ENCODE measurements around the gene CFL2. TPM values are rescaled to one million over a fixed set of nuclear protein-coding genes. Genes with fewer than 3 reads are reported as not detected.

CFL2 gene
- total and polyA plus RNA-seq, 2 of the 13 experiments (the other 11 are each of a cell fraction or from before 2014, with no cell fraction given), result 114 to 158 TPM

DNA sequence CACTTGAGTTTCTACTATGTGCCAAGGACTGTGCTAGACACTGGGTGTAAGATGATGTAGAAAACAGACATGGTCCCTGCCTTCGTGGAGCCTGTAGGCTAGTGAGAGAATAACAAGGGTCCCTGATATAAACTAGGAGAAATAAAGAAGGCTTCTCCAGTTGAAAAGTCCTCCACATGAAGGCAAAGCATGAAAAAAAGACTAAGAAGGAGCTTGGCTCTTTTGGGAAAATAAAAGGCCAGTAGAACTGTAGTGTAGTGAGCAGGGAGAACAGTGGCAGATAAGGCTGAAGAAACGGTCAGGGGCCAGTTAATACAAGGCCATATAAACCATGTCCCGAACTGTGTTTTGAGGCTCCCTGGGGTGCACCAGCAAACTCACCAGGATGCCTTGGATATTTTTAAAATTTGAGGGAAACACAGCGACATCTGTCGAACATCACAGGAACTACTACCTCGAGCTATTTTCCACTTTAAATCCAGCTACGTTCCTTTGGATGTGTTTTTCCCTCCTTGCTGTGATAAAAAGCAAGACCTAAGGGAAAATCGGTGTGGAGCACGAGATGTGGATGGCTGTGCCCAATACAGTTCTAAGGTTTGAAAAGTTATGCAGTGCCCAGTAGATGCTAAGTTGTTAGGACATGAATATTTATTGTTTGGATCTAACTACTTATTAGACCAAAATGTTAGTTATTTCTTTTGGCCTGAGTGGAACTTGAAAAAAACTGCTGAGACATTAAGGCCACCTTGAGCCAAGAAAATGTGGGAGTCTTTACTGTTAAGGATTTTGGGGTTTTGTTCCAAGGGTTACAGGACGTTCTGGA, 8.5 kb upstream of the CFL2 start (continued):
- TF ChIP-seq, protein P1, sequence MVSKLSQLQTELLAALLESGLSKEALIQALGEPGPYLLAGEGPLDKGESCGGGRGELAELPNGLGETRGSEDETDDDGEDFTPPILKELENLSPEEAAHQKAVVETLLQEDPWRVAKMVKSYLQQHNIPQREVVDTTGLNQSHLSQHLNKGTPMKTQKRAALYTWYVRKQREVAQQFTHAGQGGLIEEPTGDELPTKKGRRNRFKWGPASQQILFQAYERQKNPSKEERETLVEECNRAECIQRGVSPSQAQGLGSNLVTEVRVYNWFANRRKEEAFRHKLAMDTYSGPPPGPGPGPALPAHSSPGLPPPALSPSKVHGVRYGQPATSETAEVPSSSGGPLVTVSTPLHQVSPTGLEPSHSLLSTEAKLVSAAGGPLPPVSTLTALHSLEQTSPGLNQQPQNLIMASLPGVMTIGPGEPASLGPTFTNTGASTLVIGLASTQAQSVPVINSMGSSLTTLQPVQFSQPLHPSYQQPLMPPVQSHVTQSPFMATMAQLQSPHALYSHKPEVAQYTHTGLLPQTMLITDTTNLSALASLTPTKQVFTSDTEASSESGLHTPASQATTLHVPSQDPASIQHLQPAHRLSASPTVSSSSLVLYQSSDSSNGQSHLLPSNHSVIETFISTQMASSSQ (IDR thresholded peaks at IDR 0.05; ENCODE audit: low read depth), result no peak
- TF ChIP-seq, protein P1 (CRISPR knock-in tag; IDR thresholded peaks at IDR 0.05; ENCODE audit: borderline replicate concordance), result no peak
- TF ChIP-seq SYNCRIP (IDR thresholded peaks at IDR 0.05; ENCODE audit: insufficient read depth, low read depth, low read length), result no peak
- 0 out of 2 replicates have a peak, but pooled peaks have one; percentile 52 for TF ChIP-seq ZNF790 (CRISPR knock-in tag; IDR thresholded peaks at IDR 0.05; ENCODE audit: borderline replicate concordance)
- TF ChIP-seq CEBPB (IDR thresholded peaks at IDR 0.05; ENCODE audit: borderline replicate concordance, low read depth, low read length), result no peak
- no peak for TF ChIP-seq ZNF432 (CRISPR knock-in tag; IDR thresholded peaks at IDR 0.05; ENCODE audit: borderline replicate concordance)
- TF ChIP-seq, protein P2, sequence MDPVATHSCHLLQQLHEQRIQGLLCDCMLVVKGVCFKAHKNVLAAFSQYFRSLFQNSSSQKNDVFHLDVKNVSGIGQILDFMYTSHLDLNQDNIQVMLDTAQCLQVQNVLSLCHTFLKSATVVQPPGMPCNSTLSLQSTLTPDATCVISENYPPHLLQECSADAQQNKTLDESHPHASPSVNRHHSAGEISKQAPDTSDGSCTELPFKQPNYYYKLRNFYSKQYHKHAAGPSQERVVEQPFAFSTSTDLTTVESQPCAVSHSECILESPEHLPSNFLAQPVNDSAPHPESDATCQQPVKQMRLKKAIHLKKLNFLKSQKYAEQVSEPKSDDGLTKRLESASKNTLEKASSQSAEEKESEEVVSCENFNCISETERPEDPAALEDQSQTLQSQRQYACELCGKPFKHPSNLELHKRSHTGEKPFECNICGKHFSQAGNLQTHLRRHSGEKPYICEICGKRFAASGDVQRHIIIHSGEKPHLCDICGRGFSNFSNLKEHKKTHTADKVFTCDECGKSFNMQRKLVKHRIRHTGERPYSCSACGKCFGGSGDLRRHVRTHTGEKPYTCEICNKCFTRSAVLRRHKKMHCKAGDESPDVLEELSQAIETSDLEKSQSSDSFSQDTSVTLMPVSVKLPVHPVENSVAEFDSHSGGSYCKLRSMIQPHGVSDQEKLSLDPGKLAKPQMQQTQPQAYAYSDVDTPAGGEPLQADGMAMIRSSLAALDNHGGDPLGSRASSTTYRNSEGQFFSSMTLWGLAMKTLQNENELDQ (CRISPR knock-in tag; IDR thresholded peaks at IDR 0.05; ENCODE audit: borderline replicate concordance), result peak; percentile 70; the same call in 1 of the 2 replicates
- TF ChIP-seq, protein P3, sequence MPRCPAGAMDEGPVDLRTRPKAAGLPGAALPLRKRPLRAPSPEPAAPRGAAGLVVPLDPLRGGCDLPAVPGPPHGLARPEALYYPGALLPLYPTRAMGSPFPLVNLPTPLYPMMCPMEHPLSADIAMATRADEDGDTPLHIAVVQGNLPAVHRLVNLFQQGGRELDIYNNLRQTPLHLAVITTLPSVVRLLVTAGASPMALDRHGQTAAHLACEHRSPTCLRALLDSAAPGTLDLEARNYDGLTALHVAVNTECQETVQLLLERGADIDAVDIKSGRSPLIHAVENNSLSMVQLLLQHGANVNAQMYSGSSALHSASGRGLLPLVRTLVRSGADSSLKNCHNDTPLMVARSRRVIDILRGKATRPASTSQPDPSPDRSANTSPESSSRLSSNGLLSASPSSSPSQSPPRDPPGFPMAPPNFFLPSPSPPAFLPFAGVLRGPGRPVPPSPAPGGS (CRISPR knock-in tag; IDR thresholded peaks at IDR 0.05), result 0 out of 2 replicates have a peak, but pooled peaks have one; percentile 68
- TF ChIP-seq, protein P4, sequence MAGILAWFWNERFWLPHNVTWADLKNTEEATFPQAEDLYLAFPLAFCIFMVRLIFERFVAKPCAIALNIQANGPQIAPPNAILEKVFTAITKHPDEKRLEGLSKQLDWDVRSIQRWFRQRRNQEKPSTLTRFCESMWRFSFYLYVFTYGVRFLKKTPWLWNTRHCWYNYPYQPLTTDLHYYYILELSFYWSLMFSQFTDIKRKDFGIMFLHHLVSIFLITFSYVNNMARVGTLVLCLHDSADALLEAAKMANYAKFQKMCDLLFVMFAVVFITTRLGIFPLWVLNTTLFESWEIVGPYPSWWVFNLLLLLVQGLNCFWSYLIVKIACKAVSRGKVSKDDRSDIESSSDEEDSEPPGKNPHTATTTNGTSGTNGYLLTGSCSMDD (CRISPR knock-in tag; IDR thresholded peaks at IDR 0.05), result no peak
- TF ChIP-seq ZNF34 (CRISPR knock-in tag; IDR thresholded peaks at IDR 0.05; ENCODE audit: borderline replicate concordance), result no peak
- no peak for TF ChIP-seq CENPT (CRISPR knock-in tag; IDR thresholded peaks at IDR 0.05; ENCODE audit: low read depth)
- TF ChIP-seq RERE (CRISPR knock-in tag; IDR thresholded peaks at IDR 0.05; ENCODE audit: low read depth), result no peak

All from HepG2 (cell line).